Medulla oblongata (tissue), 1 donor: ENCODE measurements around the gene BIRC5.

Source experiments
- DNase-seq: peaks from one replicate; pipeline ENCODE4 v3.0.0-alpha.2; 2015; ENCODE audit errors: extremely low spot score

Gene BIRC5

DNA sequence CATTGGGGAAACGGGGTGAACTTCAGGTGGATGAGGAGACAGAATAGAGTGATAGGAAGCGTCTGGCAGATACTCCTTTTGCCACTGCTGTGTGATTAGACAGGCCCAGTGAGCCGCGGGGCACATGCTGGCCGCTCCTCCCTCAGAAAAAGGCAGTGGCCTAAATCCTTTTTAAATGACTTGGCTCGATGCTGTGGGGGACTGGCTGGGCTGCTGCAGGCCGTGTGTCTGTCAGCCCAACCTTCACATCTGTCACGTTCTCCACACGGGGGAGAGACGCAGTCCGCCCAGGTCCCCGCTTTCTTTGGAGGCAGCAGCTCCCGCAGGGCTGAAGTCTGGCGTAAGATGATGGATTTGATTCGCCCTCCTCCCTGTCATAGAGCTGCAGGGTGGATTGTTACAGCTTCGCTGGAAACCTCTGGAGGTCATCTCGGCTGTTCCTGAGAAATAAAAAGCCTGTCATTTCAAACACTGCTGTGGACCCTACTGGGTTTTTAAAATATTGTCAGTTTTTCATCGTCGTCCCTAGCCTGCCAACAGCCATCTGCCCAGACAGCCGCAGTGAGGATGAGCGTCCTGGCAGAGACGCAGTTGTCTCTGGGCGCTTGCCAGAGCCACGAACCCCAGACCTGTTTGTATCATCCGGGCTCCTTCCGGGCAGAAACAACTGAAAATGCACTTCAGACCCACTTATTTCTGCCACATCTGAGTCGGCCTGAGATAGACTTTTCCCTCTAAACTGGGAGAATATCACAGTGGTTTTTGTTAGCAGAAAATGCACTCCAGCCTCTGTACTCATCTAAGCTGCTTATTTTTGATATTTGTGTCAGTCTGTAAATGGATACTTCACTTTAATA, 10.4 kb downstream of the BIRC5 start:
- DNase-seq, result no peak

DNA sequence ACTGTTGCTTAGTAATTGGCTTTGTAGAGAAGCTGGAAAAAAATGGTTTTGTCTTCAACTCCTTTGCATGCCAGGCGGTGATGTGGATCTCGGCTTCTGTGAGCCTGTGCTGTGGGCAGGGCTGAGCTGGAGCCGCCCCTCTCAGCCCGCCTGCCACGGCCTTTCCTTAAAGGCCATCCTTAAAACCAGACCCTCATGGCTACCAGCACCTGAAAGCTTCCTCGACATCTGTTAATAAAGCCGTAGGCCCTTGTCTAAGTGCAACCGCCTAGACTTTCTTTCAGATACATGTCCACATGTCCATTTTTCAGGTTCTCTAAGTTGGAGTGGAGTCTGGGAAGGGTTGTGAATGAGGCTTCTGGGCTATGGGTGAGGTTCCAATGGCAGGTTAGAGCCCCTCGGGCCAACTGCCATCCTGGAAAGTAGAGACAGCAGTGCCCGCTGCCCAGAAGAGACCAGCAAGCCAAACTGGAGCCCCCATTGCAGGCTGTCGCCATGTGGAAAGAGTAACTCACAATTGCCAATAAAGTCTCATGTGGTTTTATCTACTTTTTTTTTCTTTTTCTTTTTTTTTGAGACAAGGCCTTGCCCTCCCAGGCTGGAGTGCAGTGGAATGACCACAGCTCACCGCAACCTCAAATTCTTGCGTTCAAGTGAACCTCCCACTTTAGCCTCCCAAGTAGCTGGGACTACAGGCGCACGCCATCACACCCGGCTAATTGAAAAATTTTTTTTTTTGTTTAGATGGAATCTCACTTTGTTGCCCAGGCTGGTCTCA, 11.2 kb downstream of the BIRC5 start:
- DNase-seq, result no peak

DNA sequence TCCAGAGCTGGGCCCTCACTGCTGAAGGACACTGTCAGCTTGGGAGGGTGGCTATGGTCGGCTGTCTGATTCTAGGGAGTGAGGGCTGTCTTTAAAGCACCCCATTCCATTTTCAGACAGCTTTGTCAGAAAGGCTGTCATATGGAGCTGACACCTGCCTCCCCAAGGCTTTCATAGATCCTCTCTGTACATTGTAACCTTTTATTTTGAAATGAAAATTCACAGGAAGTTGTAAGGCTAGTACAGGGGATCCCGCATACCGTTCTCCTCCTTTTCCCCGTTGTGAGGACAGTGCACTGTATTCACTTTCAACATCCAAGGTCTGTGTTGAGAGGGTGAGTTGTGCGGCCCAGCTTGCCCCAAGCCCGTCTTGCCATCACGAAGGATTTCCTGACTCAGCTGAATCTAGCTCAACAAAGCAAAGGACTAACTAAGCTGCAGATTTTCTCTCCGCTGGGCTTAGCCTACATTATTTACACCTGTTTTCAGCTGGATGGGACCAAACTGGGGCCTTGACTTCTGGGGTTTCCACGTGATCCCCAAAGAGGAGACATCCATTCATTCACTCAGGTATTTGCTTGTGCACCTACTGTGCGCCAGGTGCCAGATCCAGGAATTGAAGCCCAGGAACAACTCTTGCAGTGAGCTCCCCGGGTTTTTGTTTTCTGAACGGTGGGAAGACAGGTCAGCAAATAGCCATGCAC, 12.2 kb downstream of the BIRC5 start:
- no peak for DNase-seq

DNA sequence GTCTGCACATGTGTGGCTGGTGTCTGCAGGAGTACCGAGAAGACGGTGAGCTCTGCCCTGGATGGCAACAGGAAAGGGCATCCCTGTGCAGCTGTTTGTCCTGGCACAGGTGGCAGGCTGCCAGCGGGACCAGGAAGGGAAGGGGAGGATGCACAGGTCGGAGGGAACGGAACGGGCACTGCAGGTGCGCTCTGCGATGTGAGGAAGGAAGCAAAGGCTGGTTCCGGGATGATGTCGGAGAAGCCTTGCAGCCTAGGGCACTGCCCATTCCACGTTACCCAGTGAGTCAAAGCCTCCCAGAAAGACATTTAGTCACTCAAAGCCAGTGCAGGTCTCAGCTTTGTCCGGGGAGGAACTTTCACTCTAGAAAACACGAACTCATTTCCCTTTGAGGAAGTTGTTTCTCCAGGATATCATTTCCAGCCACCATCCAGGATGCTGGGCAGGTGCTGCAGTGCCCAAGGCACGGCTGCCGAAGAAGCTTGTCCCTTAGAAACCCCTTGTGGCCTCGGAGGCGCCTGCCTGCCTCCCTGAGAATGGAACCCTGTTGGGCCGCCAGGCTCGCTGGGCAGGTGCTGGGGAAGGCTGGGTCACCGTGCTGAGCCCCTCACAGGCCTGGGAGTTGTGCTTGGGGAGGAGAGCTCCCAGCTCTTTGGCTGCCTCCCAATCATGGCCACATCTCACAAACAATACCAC, 12.9 kb downstream of the BIRC5 start:
- no peak for DNase-seq

DNA sequence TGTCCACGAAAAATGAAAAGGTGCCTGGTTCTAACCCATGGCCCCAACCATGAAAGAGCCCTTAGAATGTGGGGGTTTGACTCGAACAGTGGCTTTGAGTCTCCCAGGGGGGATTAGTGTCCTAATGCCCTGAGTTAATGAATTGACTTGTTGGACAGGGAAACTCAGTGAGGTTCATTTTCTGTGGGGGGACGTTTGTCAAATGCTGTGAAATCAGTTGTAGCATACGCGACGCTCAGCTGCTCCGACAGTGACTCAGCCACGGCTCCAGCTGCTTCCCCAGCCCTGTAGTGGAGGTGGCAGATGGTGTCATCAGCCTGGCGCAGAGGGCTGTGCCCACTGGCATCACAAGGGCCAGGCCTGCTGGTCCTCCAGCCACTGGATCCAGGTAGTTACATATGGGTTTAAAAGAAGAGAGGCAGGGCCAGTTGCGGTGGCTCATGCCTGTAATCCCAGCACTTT, 13.4 kb downstream of the BIRC5 start:
- DNase-seq, result no peak

DNA sequence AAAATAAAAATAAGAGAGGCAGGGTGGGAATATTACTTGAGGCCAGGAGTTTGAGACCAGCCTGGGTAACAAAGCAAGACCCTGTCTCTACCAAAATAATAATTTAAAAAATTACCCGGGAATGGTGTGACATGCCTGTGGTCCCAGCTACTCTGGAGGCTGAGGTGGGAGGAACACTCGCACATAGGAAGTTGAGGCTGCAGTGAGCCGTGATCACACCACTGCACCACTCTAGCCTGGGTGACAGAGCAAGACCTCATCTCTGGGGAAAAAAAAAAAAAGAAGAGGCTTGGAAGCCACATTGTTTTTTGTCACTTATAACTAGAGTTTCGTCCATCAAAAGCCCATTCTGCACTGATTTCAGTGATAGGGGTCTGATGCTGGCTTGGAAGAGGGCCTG, 14.1 kb downstream of the BIRC5 start:
- no peak for DNase-seq

DNA sequence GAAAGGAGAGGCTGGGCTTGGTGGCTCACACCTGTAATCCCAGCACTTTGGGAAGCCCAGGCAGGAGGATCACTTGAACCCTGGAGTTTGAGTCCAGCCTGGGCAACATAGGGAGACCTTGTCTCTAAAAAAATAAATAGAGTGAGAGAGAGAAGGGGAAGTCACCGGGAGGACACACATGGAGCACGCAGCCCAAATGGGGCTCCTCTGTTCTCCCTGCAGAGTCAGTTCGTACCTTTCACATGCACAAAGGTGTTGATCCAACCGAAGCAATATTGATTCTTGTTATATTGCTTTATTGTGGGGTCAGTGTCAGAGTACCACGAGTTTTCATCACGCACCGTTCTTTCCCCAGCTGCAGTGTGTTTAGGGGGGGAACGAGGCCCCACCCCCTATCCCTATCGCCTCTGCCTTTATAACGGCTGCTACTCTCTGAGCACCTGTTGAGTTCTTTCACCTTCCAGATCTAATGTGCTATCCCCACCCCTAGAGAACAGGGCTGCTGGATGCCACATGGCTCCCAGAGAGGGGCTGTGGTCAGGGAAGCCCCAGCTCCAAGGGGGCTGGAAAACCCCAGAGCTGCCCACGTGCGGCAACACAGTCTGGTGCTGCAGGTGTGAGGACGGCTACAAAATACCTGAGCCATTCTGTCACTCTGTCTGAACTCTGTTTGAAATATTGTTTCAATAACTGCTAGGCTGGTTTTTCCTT, 16.4 kb downstream of the BIRC5 start:
- DNase-seq, result no peak

DNA sequence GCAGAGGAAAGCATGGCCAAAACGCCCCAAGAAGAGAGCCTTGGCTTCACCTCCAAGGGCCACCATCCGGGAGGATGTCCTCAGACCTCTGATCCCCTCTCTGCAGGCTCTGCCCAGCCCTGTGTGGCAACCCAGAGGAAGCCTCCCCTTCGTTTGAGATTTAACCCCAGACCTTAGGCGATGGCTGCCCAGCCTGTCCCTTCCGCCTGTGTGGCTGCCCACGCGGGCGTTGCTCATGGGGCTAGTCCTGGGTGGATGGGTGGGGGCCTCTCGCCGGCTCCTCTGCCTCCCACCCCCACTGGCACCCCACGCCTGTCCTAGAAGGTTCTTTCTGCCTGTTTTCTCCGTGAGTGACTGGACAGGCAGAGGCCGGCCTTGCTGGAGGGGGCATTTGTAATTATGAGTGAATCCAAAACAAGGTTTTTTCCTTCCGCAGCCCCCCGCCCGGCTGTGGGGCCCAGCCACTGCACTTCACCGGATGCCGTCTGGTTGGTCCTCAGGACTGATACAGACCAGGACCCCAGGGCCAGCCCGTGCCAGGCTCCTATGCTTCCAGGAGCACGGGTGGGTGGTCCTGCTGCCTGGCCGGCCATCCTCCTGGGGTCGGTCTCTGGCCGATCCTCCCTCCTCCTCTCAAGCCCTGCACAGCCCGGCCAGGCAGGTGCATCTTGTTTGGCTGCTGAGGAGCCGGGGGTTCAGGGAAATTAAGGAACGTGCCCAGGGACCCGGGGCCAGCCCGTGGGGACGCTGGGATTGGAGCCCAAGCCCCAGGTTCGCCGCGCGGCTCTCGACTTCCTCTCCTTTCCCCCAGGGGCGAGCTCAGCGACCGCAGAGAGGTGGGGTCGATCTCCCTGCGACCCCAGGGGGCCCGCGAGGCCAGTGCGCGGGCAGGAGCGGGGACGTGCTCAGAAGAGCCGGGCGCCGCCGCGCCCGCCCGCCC, 17.2 kb downstream of the BIRC5 start, which contains the start of gene TMEM235:
TMEM235 (plus strand) TSS at position 636 of the 940 bp plus-strand sequence. CDS start 393 bp downstream, outside the sequence.
- no peak for DNase-seq

DNA sequence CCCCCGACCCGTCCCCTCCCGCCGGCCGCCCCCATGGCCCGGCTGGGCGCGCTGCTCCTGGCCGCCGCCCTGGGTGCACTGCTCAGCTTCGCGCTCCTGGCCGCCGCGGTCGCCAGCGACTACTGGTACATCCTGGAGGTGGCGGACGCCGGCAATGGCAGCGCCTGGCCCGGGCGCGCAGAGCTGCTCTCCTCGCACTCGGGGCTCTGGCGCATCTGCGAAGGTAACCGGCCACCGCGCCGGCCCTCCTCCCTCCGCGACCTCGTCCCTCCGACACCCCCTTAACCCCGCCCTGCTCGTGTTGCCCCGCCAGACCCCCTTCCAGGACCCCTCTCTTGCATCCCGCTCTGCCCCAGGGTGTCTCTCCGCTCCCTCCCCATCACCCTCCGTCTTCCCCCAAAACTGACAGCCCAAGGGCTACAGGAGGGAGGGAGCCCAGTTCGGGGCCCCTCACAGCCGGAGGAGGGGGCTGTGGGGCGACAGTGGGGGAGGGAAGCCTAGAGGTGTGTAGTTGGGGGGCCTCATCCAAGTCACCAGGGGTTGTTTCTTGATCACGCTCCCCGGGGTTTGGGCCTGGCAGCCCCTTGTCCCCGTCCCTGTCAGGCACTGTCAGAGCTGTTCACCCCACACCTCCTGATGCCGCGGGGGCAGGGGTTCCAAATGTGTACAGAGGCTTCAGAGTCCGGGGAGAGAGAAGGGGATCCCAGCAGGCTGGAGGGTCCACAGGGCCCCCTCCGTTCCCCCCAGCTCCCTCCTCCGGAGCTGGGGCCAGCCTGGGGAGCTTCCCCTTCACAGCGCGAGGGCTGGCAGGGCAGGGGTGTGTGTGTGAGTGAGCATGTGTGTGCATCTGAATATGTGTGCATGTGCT, 18.2 kb downstream of the BIRC5 start:
- no peak for DNase-seq

DNA sequence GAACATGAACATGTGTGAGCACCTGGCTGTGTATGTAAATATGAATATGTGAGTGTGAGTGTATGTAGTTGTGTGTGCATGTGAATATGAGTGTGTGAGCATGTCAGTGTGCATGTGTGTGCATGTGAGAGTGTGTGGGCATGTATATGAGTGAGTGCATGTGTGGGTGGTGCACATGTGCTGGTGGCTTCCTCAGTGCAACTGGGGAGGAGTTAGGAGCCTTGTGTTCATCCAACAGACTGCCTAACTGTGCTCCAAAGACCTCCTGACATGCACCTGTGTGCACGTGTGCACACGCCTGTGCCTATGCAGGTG, 18.8 kb downstream of the BIRC5 start:
- no peak for DNase-seq

DNA sequence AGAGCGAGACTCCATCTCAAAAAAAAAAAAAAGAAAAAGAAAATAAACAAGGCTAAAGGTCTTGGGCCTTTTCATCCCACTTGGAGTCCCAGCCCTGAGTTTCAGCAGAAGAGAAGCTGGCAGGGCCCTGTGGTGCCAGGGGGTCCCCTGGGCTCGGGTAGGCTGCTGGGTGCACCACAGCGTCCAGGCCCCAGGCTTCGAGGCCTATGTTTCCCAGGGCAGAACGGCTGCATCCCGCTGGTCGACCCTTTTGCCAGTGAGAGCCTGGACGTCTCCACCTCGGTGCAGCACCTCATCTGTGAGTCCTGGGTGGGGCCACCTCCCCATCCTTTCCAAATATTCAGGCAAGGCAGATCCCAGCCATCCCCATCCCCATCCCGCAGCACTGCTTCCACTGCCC, 19.6 kb downstream of the BIRC5 start:
- no peak for DNase-seq

DNA sequence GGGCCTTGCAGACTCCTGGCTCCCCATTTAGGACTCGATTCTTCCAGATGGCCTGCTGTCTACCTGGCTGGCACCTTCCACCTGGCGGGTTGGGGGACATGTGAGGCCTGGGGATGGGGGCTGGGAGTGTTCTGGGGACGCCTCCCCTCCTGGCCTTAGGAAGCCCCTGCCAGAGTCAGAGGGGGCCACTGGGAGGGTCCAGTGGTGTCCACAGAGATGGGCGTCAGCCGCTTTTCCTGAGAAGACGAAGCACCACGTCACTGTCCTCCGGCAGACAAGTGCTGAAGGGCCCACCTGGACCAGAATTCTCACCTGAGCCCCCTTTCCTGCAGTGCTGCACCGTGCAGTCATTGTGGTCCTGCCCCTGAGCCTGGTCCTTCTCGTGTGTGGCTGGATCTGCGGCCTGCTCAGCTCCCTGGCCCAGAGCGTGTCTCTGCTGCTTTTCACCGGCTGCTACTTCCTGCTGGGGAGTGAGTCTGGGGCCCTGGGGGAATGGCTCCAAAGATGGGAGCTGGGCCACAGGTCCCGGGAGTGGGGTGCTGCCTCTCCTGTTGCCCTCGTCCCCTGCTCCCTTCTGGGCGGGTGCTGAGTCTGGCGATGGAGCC, 20.3 kb downstream of the BIRC5 start:
- DNase-seq, result no peak

DNA sequence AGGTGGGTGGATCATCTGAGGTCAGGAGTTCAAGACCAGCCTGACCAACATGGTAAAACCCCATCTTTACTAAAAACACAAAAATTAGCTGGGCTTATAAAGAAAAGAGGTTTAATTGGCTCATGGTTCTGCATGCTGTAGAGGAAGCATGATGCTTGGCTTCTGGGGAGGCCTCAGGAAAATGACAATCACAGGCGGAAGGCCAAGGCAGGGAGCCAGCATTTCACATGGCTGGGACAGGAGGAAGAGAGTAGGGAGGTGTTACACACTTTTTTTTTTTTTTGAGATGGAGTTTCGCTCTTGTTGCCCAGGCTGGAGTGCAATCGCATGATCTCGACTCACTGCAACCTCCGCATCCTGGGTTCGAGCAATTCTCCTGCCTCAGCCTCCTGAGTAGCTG, 21.0 kb downstream of the BIRC5 start:
- peak; percentile 79 for DNase-seq

DNA sequence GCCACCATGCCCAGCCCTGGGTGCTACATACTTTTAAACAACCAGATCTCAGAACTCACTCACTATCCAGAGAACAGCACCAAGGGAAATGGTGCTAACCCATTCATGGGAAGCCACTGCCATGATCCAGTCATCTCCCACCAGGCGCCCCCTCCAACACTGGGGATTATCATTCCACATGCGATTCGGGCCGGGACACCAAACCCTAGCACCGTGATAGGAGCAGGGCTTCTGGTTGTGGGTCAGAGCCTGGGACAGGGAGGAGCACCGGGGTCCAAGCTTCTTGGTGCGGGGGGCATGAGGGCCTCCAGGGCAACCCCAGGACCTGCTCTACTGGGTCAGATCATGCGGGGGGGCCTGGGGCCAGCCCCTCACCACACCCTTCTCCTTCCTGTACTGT, 21.8 kb downstream of the BIRC5 start:
- no peak for DNase-seq

DNA sequence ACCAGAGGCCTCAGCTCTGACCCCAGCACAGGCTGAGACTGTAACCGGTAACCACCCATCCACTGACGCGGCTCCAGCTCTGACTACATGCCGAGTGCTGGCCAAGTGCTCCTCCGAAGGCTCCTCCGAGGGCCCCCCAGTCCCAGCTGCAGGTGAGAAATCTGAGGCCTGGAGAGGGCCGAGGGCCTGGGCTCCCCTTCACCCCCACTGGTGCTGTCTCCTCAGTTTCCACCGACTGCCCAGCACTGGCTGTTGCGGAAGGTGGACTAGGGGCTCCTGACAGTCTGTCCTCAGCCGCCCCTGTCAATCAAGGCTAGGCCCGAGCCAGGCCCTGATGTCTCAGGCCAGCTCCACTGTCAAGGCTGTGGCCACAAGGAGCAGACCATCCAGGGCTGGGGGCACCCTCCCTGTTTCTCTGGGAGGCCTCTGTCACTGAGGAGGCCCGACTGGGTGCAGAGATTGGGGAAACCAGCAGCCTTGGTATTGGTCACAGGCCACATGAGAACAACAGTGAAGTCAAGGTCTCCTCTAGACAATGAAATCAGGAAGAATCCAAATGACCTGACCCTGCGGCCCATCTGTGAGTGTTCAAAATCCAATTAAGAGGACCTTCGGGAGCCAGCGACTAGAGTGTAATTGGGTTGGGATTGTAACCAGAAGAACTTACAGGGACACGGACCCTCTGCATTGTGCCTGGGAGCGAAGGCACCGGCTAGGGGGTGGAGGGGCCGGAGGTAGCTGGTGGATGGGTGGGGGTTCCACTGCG, 22.5 kb downstream of the BIRC5 start:
- DNase-seq, result no peak

DNA sequence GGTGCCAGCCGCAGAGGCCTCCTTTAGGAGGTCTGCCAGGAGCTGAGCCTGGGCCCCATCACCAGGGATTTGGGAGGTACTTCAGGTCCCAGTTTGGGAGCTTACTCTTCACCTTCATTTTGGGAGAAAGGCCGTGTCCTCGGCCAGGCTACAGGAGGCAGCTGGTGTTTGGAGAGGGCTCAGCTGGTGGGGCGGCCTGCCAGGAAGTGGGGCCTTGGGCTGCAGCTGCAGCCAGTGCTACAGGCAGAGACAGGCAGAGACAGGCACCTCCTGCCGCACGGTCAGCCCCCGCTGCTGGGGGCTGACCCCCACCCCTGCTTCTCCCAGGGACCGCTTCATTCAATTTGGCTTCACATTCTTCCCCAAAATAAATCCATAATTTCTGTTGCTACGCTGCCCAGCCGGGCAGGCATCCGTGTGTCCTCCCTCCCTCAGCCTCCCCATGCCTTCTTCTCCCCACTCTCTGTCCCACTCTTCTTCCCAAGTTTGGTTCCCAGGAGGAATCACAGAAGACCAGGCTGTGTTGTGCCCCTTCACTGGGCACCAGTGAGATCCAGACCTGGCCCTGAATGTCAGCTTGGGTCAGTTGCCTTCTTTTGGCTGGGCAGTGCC, 23.5 kb downstream of the BIRC5 start:
- peak; percentile 89 for DNase-seq

DNA sequence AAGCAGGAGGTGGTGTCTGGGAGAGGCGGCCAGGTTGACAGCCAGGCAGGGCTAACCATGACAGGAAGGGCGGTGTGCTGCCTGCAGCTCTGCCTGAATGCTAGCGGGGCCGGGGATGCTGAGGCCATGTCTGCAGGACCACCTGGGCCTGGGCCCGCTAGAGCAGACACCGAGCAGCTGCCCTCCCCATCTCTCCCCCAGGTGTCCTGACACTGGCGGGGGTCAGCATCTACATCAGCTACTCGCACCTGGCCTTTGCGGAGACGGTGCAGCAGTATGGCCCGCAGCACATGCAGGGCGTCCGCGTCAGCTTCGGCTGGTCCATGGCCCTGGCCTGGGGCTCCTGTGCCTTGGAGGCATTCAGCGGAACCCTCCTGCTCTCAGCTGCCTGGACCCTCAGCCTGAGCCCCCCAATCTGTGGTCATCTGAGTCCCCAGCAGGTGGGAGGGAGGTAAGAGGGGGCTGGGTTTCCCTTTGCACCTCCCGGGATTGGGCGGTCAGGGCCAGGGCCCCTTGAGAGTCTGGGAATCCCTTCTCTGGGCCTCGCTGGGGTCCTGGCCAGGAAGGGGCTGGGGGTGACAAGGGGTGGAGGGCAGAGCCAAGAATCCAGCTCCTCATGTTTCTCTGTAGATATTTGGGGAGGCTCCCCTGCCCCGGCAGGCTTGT, 24.9 kb downstream of the BIRC5 start:
- DNase-seq, result no peak
